Activated CD4-positive, CD25-positive, alpha-beta regulatory T cell (primary cell): ENCODE results near the gene NPDC1.

Experiments
- DNase-seq, 4 experiments: peaks; one replicate each; lab custom pipeline; 2025; lab: John Stamatoyannopoulos, UW

NPDC1 gene

DNA sequence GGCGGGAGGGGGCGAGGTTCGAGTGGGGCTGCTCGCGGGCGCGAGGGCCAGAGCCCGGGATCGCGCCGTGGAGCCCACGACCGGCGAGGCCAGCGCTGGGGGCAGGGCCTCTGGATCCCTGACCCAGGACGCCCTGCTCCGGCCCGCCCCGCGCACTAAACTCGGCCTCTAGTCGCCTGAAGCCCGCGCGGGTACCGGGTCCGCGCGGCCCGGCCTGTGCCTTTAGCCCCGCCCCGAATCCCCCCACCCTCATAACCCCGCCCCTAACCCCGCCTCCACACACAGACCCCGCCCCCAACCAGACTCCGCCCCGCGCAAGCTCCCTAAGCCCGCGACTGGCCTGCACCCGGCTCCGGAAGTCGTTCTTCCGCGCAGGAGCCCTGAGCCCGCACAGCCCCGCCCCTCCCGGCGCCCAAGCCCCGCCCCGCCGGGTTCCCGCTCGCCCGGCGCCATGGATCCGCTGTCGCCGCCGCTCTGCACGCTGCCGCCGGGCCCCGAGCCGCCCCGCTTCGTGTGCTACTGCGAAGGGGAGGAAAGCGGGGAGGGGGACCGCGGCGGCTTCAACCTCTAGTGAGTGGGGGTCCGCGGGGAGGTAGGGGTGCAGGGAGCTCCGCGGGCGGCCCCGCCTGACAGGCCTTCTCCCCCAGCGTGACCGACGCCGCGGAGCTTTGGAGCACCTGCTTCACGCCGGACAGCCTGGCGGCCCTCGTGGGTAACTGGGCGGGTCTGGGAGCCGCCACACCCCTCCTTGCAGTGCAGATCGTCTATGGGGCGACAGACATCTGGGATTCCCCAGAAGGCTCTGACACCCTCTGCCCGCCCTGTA is 53.8 kb downstream of the NPDC1 start, which contains the start of gene PAXX:
Gene PAXX, plus strand, starts transcription at position 430 of the 826 bp plus-strand sequence. Its CDS starts 22 bp downstream, at position 452.
- DNase-seq: peak; percentile 86 to 93 (median 90)

DNA sequence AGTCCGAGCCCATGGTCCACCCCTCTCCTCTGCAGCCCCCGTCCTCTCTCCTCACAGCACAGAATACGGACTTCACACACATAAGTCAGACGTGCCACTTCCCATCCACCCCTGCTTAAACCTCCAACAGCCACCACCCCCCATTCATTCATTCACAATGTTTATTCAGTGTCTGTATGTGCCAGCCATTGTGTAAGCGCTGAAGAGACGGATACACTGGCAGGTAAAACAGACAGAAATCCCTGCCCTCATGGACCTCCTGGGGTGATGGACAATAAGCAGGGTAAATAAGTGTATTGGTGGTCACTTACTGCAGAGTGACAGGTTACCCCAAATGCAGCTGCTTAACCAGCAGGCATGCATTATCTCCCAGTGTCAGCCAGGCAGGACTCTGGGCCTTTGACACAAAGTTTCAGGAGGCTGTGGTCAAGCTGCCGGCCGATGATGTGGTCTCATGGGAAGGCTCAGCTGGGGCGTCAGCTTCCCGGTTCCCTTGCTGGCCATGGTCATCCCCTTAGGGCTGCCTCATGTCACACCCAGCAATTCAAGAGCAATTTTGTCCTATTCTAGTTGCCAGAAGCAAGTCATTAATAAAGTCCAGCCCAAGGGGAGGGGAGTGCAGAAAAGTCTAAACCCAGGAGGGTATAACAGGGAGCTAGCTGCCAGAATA is 55.6 kb downstream of the NPDC1 start:
- DNase-seq: no peak
